ENCODE data around the gene ALDOC.
A peak's percentile ranks its signal among the peaks of the same experiment; 100 is the strongest.
"Not testable (repeated sequence)": the region's sequence is repeated elsewhere in the genome, so short reads cannot be mapped to it uniquely, and the experiment has no call there.

The ALDOC gene

GRCh38 chr17:28576758-28577465, at the start of gene ALDOC:
ALDOC (minus strand) TSS chr17:28576895; CDS start chr17:28575532, 1,363 bp downstream.
- peak; percentile 92 to 96 for DNase-seq (ENCODE audit: extremely low read depth in 1 of 2, low read depth in 1 of 2)

GRCh38 chr17:28624148-28624547, 47.5 kb upstream of the ALDOC start:
- DNase-seq (ENCODE audit: extremely low read depth in 1 of 2, low read depth in 1 of 2), result no peak

- no peak for DNase-seq (ENCODE audit: extremely low read depth in 1 of 2, low read depth in 1 of 2)
These were observed 47.0 kb upstream of the ALDOC start for GRCh38 chr17:28623696-28624095.

DNA sequence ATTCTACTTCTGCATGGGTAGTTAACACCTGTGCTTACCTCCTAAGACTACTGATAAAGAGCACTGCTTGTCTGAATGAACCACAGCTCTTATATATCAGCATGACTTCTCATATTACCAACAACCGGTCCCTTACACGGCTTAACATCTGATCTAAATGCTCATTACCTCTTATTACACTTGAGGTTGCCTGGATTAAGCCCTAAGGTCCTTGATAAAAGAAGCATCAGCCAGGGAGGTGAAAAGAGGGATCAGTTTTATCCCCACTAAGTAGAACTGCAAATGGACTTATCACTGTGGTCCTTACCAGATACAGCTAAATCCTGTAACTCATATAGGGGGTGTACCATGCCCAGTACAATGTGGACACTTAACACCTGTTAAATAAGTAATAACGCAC, 45.5 kb upstream of the ALDOC start:
- no peak for DNase-seq (ENCODE audit: extremely low read depth in 1 of 2, low read depth in 1 of 2)

DNA sequence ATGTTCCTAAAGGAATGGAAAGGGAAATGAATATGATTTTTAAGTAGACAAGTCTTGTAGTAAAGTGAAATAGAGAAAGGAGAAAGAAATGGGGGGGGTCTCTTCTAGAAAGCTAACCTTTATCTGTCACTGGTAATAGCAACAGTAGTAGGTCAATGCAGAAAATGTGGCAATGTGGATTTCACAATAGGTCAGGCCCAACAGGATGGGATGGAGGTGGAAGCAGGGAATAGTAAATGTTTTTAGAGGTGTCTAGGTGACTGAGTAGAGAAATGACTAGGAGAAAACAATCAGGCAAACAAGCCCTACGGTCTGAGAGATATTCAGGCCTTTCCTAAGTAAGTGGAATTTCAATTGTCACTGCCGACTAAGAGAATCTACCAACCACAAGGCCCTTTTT, 43.3 kb upstream of the ALDOC start:
- DNase-seq (ENCODE audit: extremely low read depth in 1 of 2, low read depth in 1 of 2), result no peak

DNA sequence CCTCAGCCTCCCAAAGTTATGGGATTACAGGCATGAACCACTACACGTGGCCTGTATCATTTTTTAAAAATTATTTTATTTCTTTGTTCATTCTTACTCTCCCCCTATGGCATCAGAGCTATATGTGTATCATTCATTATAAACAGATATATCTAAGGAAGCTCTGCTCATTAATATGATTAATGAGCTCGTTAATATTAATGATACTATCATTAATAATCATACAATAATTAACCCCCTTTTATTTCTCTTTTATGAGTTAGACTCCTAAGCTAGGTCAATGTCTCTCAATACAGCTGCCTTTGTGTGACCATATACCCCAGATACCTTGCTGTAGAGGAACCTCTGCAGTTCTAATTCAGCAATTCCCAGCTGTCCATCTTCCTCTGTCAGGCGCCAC, 41.8 kb upstream of the ALDOC start:
- DNase-seq (ENCODE audit: extremely low read depth in 1 of 2, low read depth in 1 of 2), result no peak

- DNase-seq (ENCODE audit: extremely low read depth in 1 of 2, low read depth in 1 of 2), result no peak
These were observed 39.6 kb upstream of the ALDOC start for GRCh38 chr17:28616281-28616680.

DNA sequence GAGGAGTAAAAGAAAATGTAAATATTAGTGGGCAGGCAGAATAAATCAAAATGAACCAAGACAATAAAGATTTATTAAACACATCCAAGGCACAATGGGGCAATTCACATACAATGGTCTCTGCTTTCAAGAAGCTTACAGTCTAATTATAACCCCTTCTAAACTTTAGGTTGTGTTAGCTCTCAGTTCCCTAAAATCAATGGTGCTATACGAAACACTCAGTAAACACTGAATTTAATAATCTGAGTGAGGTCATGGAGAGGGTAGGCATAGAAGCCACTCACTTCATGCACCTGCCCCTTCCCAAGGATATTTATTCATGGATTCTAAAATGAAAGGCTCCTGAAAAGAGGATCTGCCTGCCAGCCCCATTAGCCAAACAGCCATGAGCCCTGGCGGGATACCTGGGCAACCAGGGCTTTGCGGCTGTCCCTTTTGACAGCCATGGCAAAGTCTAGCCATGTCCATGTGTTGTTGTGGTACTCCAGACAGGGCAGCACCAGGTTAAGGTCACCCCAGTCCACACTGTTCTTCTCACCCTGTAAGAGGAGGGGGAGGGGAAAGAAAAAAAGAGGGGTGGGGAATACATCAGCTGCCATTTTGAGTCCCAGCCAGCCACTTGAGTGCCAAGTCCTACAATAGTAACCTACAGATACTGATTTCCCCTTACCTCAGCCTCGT, 38.7 kb upstream of the ALDOC start:
- DNase-seq (ENCODE audit: extremely low read depth in 1 of 2, low read depth in 1 of 2), result no peak

GRCh38 chr17:28613931-28614381, 37.3 kb upstream of the ALDOC start, which contains the start of gene RSKR:
RSKR (minus strand) TSS chr17:28614185; CDS start chr17:28614161, 24 bp downstream.
- DNase-seq (ENCODE audit: extremely low read depth in 1 of 2, low read depth in 1 of 2), result no peak

GRCh38 chr17:28612936-28613872, 36.5 kb upstream of the ALDOC start:
- no peak for DNase-seq (ENCODE audit: extremely low read depth in 1 of 2, low read depth in 1 of 2)

GRCh38 chr17:28612531-28612930, 35.8 kb upstream of the ALDOC start:
- no peak for DNase-seq (ENCODE audit: extremely low read depth in 1 of 2, low read depth in 1 of 2)

- no peak for DNase-seq (ENCODE audit: extremely low read depth in 1 of 2, low read depth in 1 of 2)
These were observed 33.7 kb upstream of the ALDOC start for GRCh38 chr17:28610376-28610775.

GRCh38 chr17:28604031-28604430, 27.3 kb upstream of the ALDOC start:
- not testable (repeated sequence) for DNase-seq (ENCODE audit: extremely low read depth in 1 of 2, low read depth in 1 of 2)

DNA sequence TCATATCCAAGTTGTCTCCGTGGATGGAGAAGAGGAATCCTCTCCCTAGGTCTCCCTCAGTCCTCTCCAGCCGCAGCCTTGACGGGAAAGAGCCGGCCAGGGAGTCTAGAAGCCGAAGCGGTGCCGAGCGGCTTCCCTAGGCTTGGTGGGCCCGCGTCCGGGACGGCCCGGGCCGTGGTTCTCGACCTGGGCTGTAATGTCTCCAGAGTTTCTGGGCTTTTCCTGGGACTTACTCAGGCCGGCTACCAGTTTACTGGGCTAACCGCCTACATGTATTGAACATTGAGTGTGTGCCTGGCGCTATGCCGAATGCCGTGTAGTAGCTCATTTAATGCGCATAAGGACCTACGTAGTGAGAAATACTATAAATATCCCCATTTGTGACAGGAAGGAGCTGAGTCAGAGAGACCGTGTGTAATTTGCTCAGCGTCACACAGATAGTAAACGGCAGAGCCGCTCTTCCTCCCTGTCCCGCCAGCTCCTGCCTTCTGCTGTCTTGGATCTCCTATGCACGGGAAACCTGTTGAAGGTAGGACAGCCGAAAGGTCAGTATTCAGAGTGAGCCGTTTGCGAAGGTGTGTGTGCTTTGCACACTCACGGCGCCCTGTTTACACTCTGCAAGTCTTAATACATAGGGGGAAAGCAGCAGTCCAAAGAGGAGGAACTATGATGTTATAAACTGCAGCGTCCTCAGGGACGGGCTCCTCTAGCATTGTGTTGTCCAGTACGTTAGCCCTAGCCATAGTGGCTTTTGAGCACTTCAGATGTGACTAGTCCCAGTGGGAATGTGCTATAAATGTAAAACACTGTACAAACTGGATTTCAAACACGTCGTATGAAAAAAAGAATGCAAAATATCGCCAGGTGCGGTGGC, 22.9 kb upstream of the ALDOC start:
- DNase-seq (ENCODE audit: extremely low read depth in 1 of 2, low read depth in 1 of 2), result peak in 1 of 2 donors; percentile 59

DNA sequence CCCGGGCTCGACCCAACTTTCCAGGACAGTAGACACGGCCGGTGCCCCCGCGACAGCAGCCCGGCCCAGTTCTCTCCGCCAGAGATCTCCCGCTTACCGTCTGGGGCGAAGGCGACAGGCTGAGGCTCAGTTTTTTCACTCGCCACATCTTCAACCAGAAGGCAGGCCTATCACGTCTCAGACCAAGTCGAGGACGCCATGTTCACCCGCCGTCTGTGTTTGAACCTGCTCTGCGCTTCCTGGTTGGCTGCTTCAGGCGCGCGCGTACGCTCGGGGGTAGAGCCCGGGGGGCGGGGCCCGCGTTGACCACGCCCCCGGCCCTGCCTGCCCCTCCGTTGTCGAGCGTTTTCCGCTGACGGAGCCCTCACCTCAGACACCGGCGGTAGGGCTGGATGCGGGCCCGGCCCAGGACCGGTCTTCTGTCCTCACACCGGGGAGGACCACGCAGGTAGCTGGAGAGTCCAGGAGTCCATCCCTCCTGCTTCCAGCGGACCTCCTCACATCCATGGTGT, 22.2 kb upstream of the ALDOC start, which contains the start of gene SPAG5:
TSS of gene SPAG5 (minus strand) at position 227 of the 512 bp plus-strand sequence. CDS start at position 148, 79 bp downstream.
- peak; percentile 85 to 89 for DNase-seq (ENCODE audit: extremely low read depth in 1 of 2, low read depth in 1 of 2)

DNA sequence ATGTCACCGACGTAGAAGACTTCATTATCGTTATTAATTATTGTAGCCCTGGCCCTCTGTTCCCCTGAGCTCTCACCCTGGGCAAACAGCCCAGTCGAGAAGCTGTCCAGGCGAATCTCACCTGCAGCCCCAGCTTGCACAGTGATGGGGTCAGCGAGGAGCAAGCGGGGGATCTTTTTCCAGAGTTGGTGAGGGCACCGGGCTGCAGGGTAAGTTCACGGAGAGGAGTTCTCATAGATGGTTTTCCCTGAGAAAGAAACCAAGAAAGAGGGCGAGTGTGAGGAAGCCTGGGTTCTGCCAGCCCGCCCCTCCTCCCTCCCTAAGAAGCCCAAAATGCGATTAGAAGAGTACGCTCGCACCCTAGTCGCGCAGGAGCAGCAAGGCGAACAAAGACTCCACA, 21.7 kb upstream of the ALDOC start:
- DNase-seq (ENCODE audit: extremely low read depth in 1 of 2, low read depth in 1 of 2), result no peak

DNA sequence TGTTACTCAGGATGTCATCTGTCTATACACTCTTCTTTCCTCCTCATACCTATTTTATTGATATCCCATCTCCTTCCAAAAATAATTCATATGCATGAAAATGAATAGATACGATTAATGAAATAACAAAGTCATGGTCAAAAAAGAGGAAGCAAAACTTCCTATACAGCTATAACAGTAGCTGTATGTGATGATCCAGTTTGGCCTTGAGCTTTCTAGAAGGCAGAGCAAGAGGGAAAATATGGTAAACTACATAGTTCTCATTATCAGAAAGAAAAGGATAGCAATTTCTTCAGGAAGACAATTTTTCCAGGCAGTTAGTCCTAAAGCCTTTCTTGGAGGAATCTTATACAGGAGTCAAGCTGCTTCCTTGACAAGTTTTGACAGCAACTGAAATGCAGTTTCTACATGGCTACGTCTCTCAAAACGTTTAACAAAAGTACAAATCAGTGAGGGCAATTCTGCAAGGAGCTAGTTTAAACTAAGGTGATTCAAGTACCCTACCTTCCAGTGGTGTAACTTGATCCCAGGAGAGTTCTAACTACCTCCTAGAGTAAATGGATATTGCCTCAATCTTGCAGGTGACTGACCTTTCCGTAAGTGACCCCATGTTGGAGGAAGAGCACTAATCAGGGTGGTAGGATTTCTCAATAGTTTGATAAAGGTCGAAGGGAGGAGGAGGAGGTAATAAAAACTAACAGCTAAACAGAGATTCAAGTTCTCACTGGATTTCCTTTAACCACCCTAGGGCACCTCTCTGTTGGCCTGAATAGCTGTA, 21.1 kb upstream of the ALDOC start:
- no peak for DNase-seq (ENCODE audit: extremely low read depth in 1 of 2, low read depth in 1 of 2)

- DNase-seq (ENCODE audit: extremely low read depth in 1 of 2, low read depth in 1 of 2), result no peak
These were observed 15.6 kb upstream of the ALDOC start for GRCh38 chr17:28592260-28592659.

DNA sequence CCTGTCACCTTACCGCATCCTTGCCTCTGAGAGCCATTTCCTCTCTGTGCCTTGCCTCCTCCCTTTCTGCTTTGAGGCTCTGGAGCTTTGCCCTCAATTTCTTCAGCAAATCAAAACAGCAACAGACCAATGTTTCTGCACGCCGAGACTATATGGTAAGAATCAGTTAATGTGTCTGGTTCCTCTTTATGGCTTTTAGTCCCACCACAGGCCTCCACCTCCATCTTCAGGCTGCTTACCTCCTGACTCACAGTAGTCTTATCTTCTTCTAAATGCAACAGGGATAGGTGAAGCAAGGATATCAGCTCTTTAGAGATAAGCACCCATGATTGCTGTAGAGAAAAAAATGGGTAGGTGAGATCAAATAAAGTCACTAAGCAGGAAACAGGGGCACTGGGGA, 9.2 kb upstream of the ALDOC start:
- no peak for DNase-seq (ENCODE audit: extremely low read depth in 1 of 2, low read depth in 1 of 2)
